ENCODE measurements around the gene MALT1.

The MALT1 gene

GRCh38 chr18:58796220-58796619, 125.0 kb downstream of the MALT1 start:
- H3K4me3 ChIP-seq (ENCODE audit: low read depth, low read length), result no peak overlapping the region
- DNase-seq (ENCODE audit: low read depth), result no peak
- no peak for TF ChIP-seq POLR2A (IDR thresholded peaks at IDR 0.05; ENCODE audit: extremely low read depth, insufficient read length)
- TF ChIP-seq MAX (IDR thresholded peaks at IDR 0.05; ENCODE audit: low read depth, low read length), result no peak
- TF ChIP-seq CTCF (IDR thresholded peaks at IDR 0.05; ENCODE audit: low read depth, low read length), result no peak
- TF ChIP-seq MYC (IDR thresholded peaks at IDR 0.05; ENCODE audit: low read depth, low read length), result no peak

GRCh38 chr18:58800582-58800981, 129.3 kb downstream of the MALT1 start:
- H3K4me3 ChIP-seq (ENCODE audit: low read depth, low read length), result no peak overlapping the region
- TF ChIP-seq POLR2A (IDR thresholded peaks at IDR 0.05; ENCODE audit: extremely low read depth, insufficient read length) (no peak), MYC (IDR thresholded peaks at IDR 0.05; ENCODE audit: low read depth, low read length) (no peak), CTCF (IDR thresholded peaks at IDR 0.05; ENCODE audit: low read depth, low read length) (no peak), MAX (IDR thresholded peaks at IDR 0.05; ENCODE audit: low read depth, low read length) (no peak)
- DNase-seq (ENCODE audit: low read depth), result no peak

GRCh38 chr18:58802959-58803358, 131.7 kb downstream of the MALT1 start:
- no peak overlapping the region for H3K4me3 ChIP-seq (ENCODE audit: low read depth, low read length)
- TF ChIP-seq MYC (IDR thresholded peaks at IDR 0.05; ENCODE audit: low read depth, low read length) (no peak), CTCF (IDR thresholded peaks at IDR 0.05; ENCODE audit: low read depth, low read length) (no peak), MAX (IDR thresholded peaks at IDR 0.05; ENCODE audit: low read depth, low read length) (no peak), POLR2A (IDR thresholded peaks at IDR 0.05; ENCODE audit: extremely low read depth, insufficient read length) (no peak)
- no peak for DNase-seq (ENCODE audit: low read depth)

GRCh38 chr18:58803978-58804377, 132.7 kb downstream of the MALT1 start:
- peak; percentile 15 for DNase-seq (ENCODE audit: low read depth)
- H3K4me3 ChIP-seq (ENCODE audit: low read depth, low read length), result no peak overlapping the region
- TF ChIP-seq CTCF (IDR thresholded peaks at IDR 0.05; ENCODE audit: low read depth, low read length) (no peak), POLR2A (IDR thresholded peaks at IDR 0.05; ENCODE audit: extremely low read depth, insufficient read length) (no peak), MYC (IDR thresholded peaks at IDR 0.05; ENCODE audit: low read depth, low read length) (no peak), MAX (IDR thresholded peaks at IDR 0.05; ENCODE audit: low read depth, low read length) (no peak)

Data from NB4 (cell line).